ENCODE measurements around the gene ABI2.
A peak's percentile ranks its signal among the peaks of the same experiment; 100 is the strongest.

The ABI2 gene

GRCh38 chr2:203432811-203433210, 104.6 kb downstream of the ABI2 start:
- DNase-seq = no peak

GRCh38 chr2:203436496-203436895, 108.3 kb downstream of the ABI2 start:
- no peak for DNase-seq

- no peak for DNase-seq
Measured at GRCh38 chr2:203437511-203437910, 109.3 kb downstream of the ABI2 start.

GRCh38 chr2:203438528-203438927, 110.3 kb downstream of the ABI2 start:
- no peak for DNase-seq

- no peak for DNase-seq
Measured at GRCh38 chr2:203440671-203441070, 112.5 kb downstream of the ABI2 start.

- no peak for DNase-seq
Measured at GRCh38 chr2:203441463-203441862, 113.3 kb downstream of the ABI2 start.

- DNase-seq = no peak
Measured at GRCh38 chr2:203442463-203442862, 114.3 kb downstream of the ABI2 start.

DNA sequence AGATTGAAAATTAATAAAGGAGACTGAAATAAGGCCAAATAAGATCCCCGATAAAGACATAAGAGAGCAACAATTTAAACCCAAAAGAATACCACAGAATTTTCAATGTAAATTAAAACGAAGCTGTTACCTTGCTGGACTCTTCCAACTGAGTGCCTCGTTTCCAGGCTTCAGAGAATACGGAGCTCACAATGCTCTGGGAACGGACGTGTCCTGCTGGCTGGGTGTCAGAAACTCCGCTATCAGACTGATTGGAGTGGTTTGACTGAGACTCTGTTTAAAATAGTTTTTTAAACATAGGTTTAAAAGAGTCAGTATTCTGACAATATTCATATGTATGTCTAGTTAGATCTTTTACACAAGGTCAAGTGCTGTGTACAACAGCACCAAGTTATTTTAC, 116.5 kb downstream of the ABI2 start:
- no peak for DNase-seq

- no peak for DNase-seq
Measured at GRCh38 chr2:203446071-203446481, 117.9 kb downstream of the ABI2 start.

DNA sequence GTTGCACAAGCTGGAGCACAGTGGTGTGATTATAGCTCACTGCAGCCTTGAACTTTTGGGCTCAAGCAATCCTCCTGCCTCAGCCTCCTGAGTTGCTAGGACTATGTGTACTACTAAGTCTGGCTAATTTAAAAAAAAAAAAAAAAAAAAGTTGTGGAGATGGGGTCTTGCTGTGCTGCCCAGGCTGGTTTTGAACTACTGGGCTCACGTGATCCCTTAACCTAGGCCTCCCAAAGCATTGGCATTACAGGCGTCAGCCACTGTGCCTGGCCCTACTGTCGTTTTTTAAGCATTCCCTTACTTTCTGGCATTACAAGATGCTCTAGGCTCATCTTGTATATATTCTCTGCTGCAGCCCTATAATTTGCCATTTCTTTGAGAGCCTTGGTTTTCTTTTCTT, 118.6 kb downstream of the ABI2 start:
- no peak for DNase-seq

GRCh38 chr2:203450561-203450960, 122.4 kb downstream of the ABI2 start:
- DNase-seq = no peak

DNA sequence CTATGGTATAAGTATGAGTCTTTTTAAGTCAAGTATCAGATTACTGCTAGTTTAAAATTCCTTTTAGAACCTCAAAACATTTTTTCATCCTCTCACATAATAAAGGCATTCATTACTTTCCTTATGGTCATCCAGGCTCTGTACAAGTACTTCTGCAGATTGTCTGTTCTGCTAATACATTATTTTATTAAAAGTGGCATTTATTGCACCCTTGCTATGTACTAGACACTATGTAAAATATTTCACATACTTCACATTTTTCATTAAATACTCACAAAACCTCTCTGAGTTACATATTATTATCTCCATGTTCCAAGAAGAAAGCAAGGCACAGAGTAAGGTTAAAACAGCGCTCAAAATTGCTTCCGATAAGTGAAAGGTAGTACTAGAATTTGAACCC, 122.8 kb downstream of the ABI2 start:
- DNase-seq = no peak

DNA sequence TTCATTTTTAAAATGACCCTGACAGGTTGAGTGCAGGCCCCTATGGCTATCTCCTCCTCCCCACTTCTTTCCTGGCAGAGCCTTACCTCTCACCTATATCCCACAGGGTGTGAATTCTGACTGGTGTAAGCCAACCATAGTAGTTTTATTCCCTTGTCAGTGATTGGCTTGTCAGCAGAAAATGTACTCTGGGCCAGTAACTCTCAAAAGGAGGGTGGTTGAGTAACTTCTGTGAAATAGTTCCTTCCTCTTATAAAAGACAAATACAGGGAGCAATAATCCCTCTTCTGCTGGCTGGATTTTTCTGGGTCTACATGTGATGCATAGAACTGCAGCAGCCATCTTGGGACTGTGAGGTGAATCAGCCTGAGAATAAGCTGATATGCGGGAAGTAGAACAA, 123.5 kb downstream of the ABI2 start:
- no peak for DNase-seq

- DNase-seq = no peak
Measured at GRCh38 chr2:203453858-203454451, 125.8 kb downstream of the ABI2 start.

DNA sequence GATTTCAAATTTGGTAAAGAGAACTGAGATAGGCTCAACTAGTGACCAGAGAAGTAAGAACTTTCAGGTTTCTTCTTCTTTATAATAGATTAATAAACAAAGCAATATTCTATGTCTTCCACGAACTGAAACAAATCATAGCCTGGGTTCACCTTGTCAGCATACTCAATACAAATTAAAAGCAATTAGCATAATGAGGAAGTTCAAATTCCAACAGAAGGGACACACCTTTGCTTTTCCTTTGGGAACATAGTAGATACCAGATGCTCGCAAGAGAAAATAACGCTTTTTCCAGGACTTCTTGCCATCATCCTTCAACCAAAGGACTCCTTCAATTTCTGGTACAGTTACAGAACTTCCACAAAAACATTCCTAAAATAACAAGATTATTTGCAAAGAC, 127.0 kb downstream of the ABI2 start:
- DNase-seq = no peak

GRCh38 chr2:203461746-203462145, 133.6 kb downstream of the ABI2 start:
- no peak for DNase-seq

DNA sequence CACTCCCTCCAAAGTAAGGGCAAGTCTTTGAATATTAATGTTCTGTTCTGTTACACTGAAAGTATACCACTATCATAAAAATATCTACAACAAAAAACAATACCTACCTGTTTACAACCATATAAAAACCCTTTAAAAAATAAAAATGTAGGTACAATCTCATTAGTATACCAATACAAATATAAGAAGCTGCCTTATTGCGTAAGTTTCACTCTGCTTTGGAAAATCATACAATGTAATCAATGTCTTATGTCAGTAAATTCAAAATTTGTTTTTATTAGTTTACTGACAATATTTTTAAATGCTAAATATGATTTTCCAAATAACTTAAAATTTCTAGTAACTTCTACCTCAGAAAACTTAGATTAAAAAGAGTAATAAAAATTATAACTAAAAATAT, 134.1 kb downstream of the ABI2 start:
- DNase-seq = no peak

DNA sequence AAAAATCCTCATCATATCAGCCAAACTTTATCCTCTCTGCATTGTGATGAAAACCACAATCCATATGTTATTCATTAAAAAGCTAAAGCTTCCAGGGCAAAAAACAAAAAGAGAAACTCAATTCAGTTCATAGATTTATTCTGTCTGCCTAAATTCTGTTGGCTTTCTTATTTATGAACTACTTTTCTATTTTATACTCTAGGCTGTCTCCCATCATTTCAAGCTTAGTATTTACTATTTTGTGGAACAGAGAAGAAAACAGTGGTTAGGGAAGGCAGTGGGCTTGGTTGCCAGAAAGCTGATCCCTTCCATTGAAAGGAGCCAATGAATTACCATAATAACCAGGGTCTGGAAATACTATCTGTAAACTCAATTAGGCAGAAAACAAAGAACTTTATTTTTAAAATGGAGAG, 135.1 kb downstream of the ABI2 start:
- no peak for DNase-seq

GRCh38 chr2:203469546-203469945, 141.4 kb downstream of the ABI2 start:
- no peak for DNase-seq

- no peak for DNase-seq
Measured at GRCh38 chr2:203470371-203470770, 142.2 kb downstream of the ABI2 start.

DNA sequence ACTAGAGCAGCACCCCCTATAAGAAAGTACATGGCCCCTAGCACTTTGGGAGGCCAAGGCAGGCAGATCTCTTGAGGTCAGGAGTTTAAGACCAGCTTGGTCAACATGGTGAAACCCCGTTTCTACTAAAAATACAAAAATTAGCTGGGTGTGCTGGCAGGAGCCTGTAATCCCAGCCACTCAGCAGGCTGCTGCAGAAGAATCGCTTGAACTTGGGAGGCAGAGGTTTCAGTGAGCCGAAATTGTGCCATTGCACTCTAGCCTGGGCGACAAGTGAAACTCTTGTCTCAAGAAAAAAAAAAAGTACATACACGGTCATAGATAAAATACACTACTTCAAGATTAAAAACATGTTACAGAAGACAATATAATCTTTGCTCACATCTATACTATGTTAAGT, 143.1 kb downstream of the ABI2 start:
- DNase-seq = no peak

DNA sequence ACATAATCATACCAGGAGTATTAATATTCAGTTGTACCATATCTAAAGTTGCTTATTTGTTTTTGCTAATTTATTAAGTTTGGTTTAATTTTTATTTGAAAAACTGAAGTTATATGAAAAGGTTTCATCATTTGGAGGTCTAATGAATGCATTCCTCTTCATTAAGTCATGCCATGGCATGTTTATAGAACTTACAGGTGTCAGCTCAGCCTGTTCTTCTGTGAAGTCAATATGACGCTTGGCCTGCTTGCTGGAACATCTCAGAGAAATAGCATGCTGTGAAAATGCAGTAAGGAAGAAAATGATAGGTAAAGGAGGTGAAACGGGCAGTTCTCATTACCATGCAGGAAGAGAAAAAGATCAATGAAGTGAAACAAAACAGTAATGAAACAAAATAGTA, 148.7 kb downstream of the ABI2 start:
- no peak for DNase-seq

DNA sequence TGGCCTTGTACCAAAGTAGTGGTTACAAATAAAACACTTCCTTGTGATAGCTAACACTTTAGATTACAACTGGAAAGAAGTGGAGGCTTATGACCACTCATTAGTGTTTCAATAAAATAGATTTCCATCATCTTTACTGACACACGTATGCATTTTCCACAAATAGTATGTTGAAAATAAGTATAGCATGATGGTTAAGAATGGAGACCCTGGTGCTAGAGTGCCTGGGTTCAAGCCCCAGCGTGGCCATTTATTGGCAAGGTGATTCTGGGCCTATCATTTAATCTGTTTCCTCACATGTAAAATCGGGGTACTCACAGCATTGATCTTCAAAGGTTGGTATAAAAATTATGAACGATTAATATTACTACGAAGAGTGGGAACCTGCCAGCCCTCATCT, 152.4 kb downstream of the ABI2 start:
- DNase-seq = no peak

DNA sequence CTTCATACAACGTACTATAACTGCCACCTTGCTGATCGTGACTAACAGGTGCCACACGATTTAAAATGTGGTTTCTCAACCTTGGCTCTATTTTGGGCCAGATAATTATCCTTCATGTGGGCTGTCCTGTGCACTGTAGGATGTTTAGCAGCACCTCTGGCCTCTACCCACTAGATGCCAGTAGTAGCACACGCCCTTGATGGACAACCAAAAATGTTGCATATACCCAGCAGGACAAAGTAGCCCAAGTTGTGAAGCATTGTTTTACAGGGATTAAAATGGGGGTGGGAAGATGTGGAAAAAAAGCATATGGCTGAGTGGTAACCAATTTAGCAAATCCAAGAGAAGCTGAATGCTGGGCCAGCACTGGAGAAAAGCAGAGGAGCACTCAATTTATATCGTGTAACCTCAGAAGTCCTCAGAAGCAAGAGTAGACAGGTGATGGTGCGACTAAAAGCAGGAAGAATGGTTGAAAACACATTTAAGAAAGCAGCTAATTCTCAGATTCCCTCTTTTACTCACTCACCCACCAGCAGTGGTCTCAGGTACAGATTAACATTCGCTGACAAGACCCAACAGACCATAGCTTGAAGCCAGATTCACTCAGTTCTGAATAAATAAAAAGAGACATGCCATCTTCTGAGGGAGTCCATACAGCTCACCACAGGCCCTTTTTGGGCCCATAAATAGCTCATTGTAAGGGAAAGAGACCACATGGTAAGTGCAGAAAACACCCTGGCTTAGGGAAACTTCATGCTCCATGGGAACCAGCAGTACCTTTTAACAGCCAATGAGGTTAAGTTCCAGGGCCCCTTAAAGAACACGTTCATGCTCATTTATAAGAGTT, 156.3 kb downstream of the ABI2 start:
- peak; percentile 29 for DNase-seq

DNA sequence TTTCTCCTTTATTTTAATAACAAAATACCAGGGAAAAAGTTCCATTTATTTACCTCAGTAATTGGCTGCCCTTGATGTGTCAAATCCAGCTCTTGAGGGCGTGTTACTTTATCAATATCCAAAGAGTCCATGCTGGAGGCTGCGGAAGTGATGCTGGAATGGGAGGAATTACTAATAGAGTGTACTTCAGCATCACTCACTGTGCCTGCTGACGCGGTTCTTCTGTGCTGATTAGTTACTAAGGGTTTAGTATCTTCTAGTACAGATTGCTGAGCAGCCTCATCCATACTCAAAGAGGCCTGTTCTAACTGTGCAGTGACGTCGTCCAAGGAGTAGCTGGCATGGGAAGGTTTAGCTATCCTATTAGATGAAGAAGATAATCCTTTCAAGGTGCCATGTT, 161.3 kb downstream of the ABI2 start:
- no peak for DNase-seq
